Type B pancreatic cell (in vitro differentiated cells): Measurements from ENCODE around the gene PCSK6. TPM values are rescaled to one million over a fixed set of nuclear protein-coding genes. Genes with fewer than 3 reads are reported as not detected.
A peak's percentile ranks its signal among the peaks of the same experiment; 100 is the strongest.

Source experiments
- DNase-seq: peaks from one replicate; pipeline ENCODE4 v3.0.0; 2021; ENCODE audit warnings: mixed read lengths; ENCODE audit not compliant: unreplicated experiment; ENCODE audit errors: extremely low spot score
- H3K27ac Mint-ChIP-seq: 2 replicates; pipeline ENCODE4 v1.8.0; 2021; ENCODE audit warnings: mild to moderate bottlenecking, mixed read lengths
- H3K27me3 Mint-ChIP-seq: 2 replicates; pipeline ENCODE4 v1.8.0; 2021; ENCODE audit warnings: mixed read lengths
- H3K36me3 Mint-ChIP-seq: 2 replicates; pipeline ENCODE4 v1.8.0; 2021; ENCODE audit warnings: mixed read lengths
- H3K4me1 Mint-ChIP-seq: one replicate; pipeline ENCODE4 v1.8.0; 2021; ENCODE audit warnings: mixed read lengths; ENCODE audit not compliant: unreplicated experiment
- H3K4me3 Mint-ChIP-seq: 2 replicates; pipeline ENCODE4 v1.8.0; 2021; ENCODE audit warnings: mild to moderate bottlenecking, mixed read lengths
- H3K9me3 Mint-ChIP-seq: 2 replicates; pipeline ENCODE4 v1.8.0; 2021; ENCODE audit warnings: mixed read lengths
- CTCF ChIP-seq: fragments of 200-600 bp; sonication (generic); conservative IDR thresholded peaks from 2 replicates; pipeline ENCODE4 v1.5.0; 2021; ENCODE audit warnings: antibody characterized with exemption, mild to moderate bottlenecking
- total RNA-seq: library from RNA; stranded (reverse); gene quantifications from 2 replicates; pipeline ENCODE4 v1.2.1, GENCODE V29; 2021; ENCODE audit warnings: low replicate concordance

Gene PCSK6
- total RNA-seq, 1 donor from 2014 or later: 5.4 TPM

- Mint-ChIP-seq H3K4me3 (no peak overlapping the region), H3K27ac (no peak overlapping the region)
- no peak for DNase-seq
Measured at GRCh38 chr15:101511717-101512116, 22.2 kb upstream of the PCSK6 start.

GRCh38 chr15:101510212-101511197 lies 21.0 kb upstream of the PCSK6 start:
- no peak for TF ChIP-seq CTCF
- no peaks in the 10 kb centered on the region for H3K4me1 Mint-ChIP-seq
- H3K27me3 Mint-ChIP-seq: no peaks in the 10 kb centered on the region
- no peak overlapping the region for H3K4me3 Mint-ChIP-seq
- no peaks in the 10 kb centered on the region for H3K9me3 Mint-ChIP-seq
- no peaks in the 10 kb centered on the region for H3K36me3 Mint-ChIP-seq
- H3K27ac Mint-ChIP-seq: no peak overlapping the region
- no peak for DNase-seq

More at GRCh38 chr15:101511717-101512116, 22.2 kb upstream of the PCSK6 start:
- Mint-ChIP-seq H3K4me1 (no peaks in the 10 kb centered on the region), H3K9me3 (no peaks in the 10 kb centered on the region), H3K36me3 (no peaks in the 10 kb centered on the region), H3K27me3 (no peaks in the 10 kb centered on the region)
- no peak for TF ChIP-seq CTCF

GRCh38 chr15:101509279-101509678 lies 19.8 kb upstream of the PCSK6 start:
- H3K4me1 Mint-ChIP-seq: no peaks in the 10 kb centered on the region
- no peaks in the 10 kb centered on the region for H3K9me3 Mint-ChIP-seq
- H3K36me3 Mint-ChIP-seq: no peaks in the 10 kb centered on the region
- TF ChIP-seq CTCF: peak; percentile 12
- H3K27me3 Mint-ChIP-seq: peaks cover 5% of the 10 kb centered on the region
- no peak overlapping the region for H3K4me3 Mint-ChIP-seq
- DNase-seq: no peak
- no peak overlapping the region for H3K27ac Mint-ChIP-seq

GRCh38 chr15:101506491-101506890 lies 17.0 kb upstream of the PCSK6 start:
- Mint-ChIP-seq H3K9me3 (no peaks in the 10 kb centered on the region), H3K4me1 (peaks cover 2% of the 10 kb centered on the region), H3K36me3 (no peaks in the 10 kb centered on the region), H3K27me3 (peaks cover 8% of the 10 kb centered on the region), H3K27ac (no peak overlapping the region), H3K4me3 (no peak overlapping the region)
- no peak for DNase-seq
- TF ChIP-seq CTCF: no peak

- Mint-ChIP-seq H3K4me1 (peaks cover 4% of the 10 kb centered on the region), H3K27me3 (peaks cover 8% of the 10 kb centered on the region), H3K4me3 (no peak overlapping the region), H3K9me3 (no peaks in the 10 kb centered on the region), H3K27ac (no peak overlapping the region), H3K36me3 (no peaks in the 10 kb centered on the region)
- DNase-seq: no peak
- TF ChIP-seq CTCF: no peak
Measured at GRCh38 chr15:101505610-101506337, 16.3 kb upstream of the PCSK6 start.
